IgD-negative memory B cell (primary cell): ENCODE data around the gene CACNA1G. TPM values are rescaled to one million over a fixed set of nuclear protein-coding genes. Genes with fewer than 3 reads are reported as not detected.

Source experiments
- H3K27ac Mint-ChIP-seq, 3 donors: one replicate each; pipeline ENCODE4 v1.8.0; 2020 to 2022; ENCODE audit warnings: mild to moderate bottlenecking in 3 of 3, mixed read lengths in 3 of 3, moderate library complexity in 1 of 3
- H3K27me3 Mint-ChIP-seq: one replicate; pipeline ENCODE4 v1.8.0; 2021; ENCODE audit warnings: mixed read lengths
- H3K36me3 Mint-ChIP-seq: one replicate; pipeline ENCODE4 v1.8.0; 2020; ENCODE audit warnings: mild to moderate bottlenecking, mixed read lengths
- H3K4me1 Mint-ChIP-seq, 3 donors: one replicate each; pipeline ENCODE4 v1.8.0; 2020 to 2022; ENCODE audit warnings: mixed read lengths in 3 of 3, mild to moderate bottlenecking in 1 of 3
- H3K4me3 Mint-ChIP-seq, 4 donors: one replicate each; pipeline ENCODE4 v1.8.0; 2020 to 2022; ENCODE audit warnings: mild to moderate bottlenecking in 4 of 4, mixed read lengths in 4 of 4, moderate library complexity in 3 of 4
- H3K9me3 Mint-ChIP-seq, 3 donors: one replicate each; pipeline ENCODE4 v1.8.0; 2020 to 2021; ENCODE audit warnings: mixed read lengths in 3 of 3, mild to moderate bottlenecking in 1 of 3
- polyA plus RNA-seq: library from polyadenylated mRNA; unstranded; fragments of 300-500 nt; fragmentation: Illumina TruSeq; gene quantifications from one replicate; pipeline ENCODE4 v1.2.3, GENCODE V29; 2021

The CACNA1G gene
- polyA plus RNA-seq, 1 donor from 2014 or later = not detected

GRCh38 chr17:50635732-50635981, 75.1 kb downstream of the CACNA1G start:
- Mint-ChIP-seq H3K4me1 (peaks cover 0 to 10% (median 7%) of the 10 kb centered on the region in 3 donors), H3K4me3 (no peak overlapping the region), H3K27ac (no peak overlapping the region), H3K27me3 (peaks cover 50% of the 10 kb centered on the region), H3K36me3 (no peaks in the 10 kb centered on the region), H3K9me3 (no peaks in the 10 kb centered on the region)

- peak overlapping the region in 1 of 4 donors; percentile 51 for H3K4me3 Mint-ChIP-seq
- no peaks in the 10 kb centered on the region for H3K36me3 Mint-ChIP-seq
- H3K4me1 Mint-ChIP-seq = peaks cover 0 to 10% (median 7%) of the 10 kb centered on the region in 3 donors
- peaks cover 51% of the 10 kb centered on the region for H3K27me3 Mint-ChIP-seq
- no peak overlapping the region for H3K27ac Mint-ChIP-seq
- H3K9me3 Mint-ChIP-seq = no peaks in the 10 kb centered on the region
Observed at GRCh38 chr17:50635982-50636803, 75.7 kb downstream of the CACNA1G start.

- no peak overlapping the region for H3K27ac Mint-ChIP-seq
- no peak overlapping the region for H3K4me3 Mint-ChIP-seq
- H3K27me3 Mint-ChIP-seq = peaks cover 51% of the 10 kb centered on the region
- H3K36me3 Mint-ChIP-seq = no peaks in the 10 kb centered on the region
- peaks cover 0 to 10% (median 7%) of the 10 kb centered on the region in 3 donors for H3K4me1 Mint-ChIP-seq
- H3K9me3 Mint-ChIP-seq = no peaks in the 10 kb centered on the region
Observed at GRCh38 chr17:50636804-50637195, 76.3 kb downstream of the CACNA1G start.

GRCh38 chr17:50637829-50638605, 77.5 kb downstream of the CACNA1G start:
- H3K4me1 Mint-ChIP-seq = peaks cover 0 to 4% (median 1%) of the 10 kb centered on the region in 3 donors
- peaks cover 44% of the 10 kb centered on the region for H3K27me3 Mint-ChIP-seq
- H3K9me3 Mint-ChIP-seq = no peaks in the 10 kb centered on the region
- no peak overlapping the region for H3K4me3 Mint-ChIP-seq
- H3K36me3 Mint-ChIP-seq = no peaks in the 10 kb centered on the region
- no peak overlapping the region for H3K27ac Mint-ChIP-seq

GRCh38 chr17:50638606-50638965, 78.1 kb downstream of the CACNA1G start:
- H3K36me3 Mint-ChIP-seq = peaks cover 1% of the 10 kb centered on the region
- H3K27ac Mint-ChIP-seq = no peak overlapping the region
- H3K9me3 Mint-ChIP-seq = no peaks in the 10 kb centered on the region
- H3K27me3 Mint-ChIP-seq = peaks cover 38% of the 10 kb centered on the region
- H3K4me1 Mint-ChIP-seq = peaks cover 0 to 4% (median 0%) of the 10 kb centered on the region in 3 donors
- H3K4me3 Mint-ChIP-seq = no peak overlapping the region

- Mint-ChIP-seq H3K4me3 (no peak overlapping the region), H3K27me3 (peaks cover 33% of the 10 kb centered on the region), H3K27ac (no peak overlapping the region), H3K9me3 (no peaks in the 10 kb centered on the region), H3K36me3 (peaks cover 3% of the 10 kb centered on the region), H3K4me1 (peaks cover 0 to 1% (median 0%) of the 10 kb centered on the region in 3 donors)
Observed at GRCh38 chr17:50638966-50639713, 78.6 kb downstream of the CACNA1G start.

GRCh38 chr17:50640686-50641351, 80.3 kb downstream of the CACNA1G start:
- Mint-ChIP-seq H3K27me3 (peaks cover 27% of the 10 kb centered on the region), H3K36me3 (peaks cover 3% of the 10 kb centered on the region), H3K4me3 (no peak overlapping the region), H3K27ac (no peak overlapping the region), H3K4me1 (peaks cover 0 to 1% (median 0%) of the 10 kb centered on the region in 3 donors), H3K9me3 (no peaks in the 10 kb centered on the region)

- Mint-ChIP-seq H3K4me3 (no peak overlapping the region), H3K9me3 (no peaks in the 10 kb centered on the region), H3K27me3 (peaks cover 22% of the 10 kb centered on the region), H3K27ac (peak overlapping the region in 1 of 3 donors; percentile 34), H3K36me3 (peaks cover 3% of the 10 kb centered on the region), H3K4me1 (peaks cover 0 to 1% (median 1%) of the 10 kb centered on the region in 3 donors)
Observed at GRCh38 chr17:50641357-50641756, 80.8 kb downstream of the CACNA1G start.

- Mint-ChIP-seq H3K4me3 (no peak overlapping the region), H3K27me3 (peaks cover 17% of the 10 kb centered on the region), H3K9me3 (no peaks in the 10 kb centered on the region), H3K4me1 (peaks cover 0 to 3% (median 1%) of the 10 kb centered on the region in 3 donors), H3K27ac (no peak overlapping the region), H3K36me3 (peaks cover 3% of the 10 kb centered on the region)
Observed at GRCh38 chr17:50642071-50642721, 81.7 kb downstream of the CACNA1G start.

- H3K4me1 Mint-ChIP-seq = peaks cover 0 to 3% (median 1%) of the 10 kb centered on the region in 3 donors
- H3K27me3 Mint-ChIP-seq = peaks cover 12% of the 10 kb centered on the region
- H3K36me3 Mint-ChIP-seq = peaks cover 3% of the 10 kb centered on the region
- no peak overlapping the region for H3K4me3 Mint-ChIP-seq
- H3K9me3 Mint-ChIP-seq = peaks cover 0 to 1% (median 0%) of the 10 kb centered on the region in 3 donors
- H3K27ac Mint-ChIP-seq = no peak overlapping the region
Observed at GRCh38 chr17:50642722-50643656, 82.5 kb downstream of the CACNA1G start.

- Mint-ChIP-seq H3K4me3 (no peak overlapping the region), H3K27ac (no peak overlapping the region)
Observed at GRCh38 chr17:50645748-50646682, 85.5 kb downstream of the CACNA1G start.

GRCh38 chr17:50647187-50647586, 86.7 kb downstream of the CACNA1G start:
- Mint-ChIP-seq H3K4me3 (no peak overlapping the region), H3K27me3 (no peaks in the 10 kb centered on the region), H3K4me1 (peaks cover 0 to 3% (median 1%) of the 10 kb centered on the region in 3 donors), H3K27ac (peak overlapping the region in 1 of 3 donors; percentile 10), H3K9me3 (peaks cover 2 to 4% (median 3%) of the 10 kb centered on the region in 3 donors), H3K36me3 (peaks cover 6% of the 10 kb centered on the region)

More at GRCh38 chr17:50645748-50646682, 85.5 kb downstream of the CACNA1G start:
- Mint-ChIP-seq H3K4me1 (peaks cover 0 to 3% (median 1%) of the 10 kb centered on the region in 3 donors), H3K27me3 (peaks cover 6% of the 10 kb centered on the region), H3K9me3 (peaks cover 2 to 4% (median 3%) of the 10 kb centered on the region in 3 donors), H3K36me3 (peaks cover 3% of the 10 kb centered on the region)
